Kidney glomerular epithelial cell (primary cell): ENCODE measurements around the gene ZNF175.

Source experiments
- DNase-seq: peaks from one replicate; lab custom pipeline; 2025; lab: John Stamatoyannopoulos, UW

Gene ZNF175

GRCh38 chr19:51549533-51550324 lies 21.4 kb upstream of the ZNF175 start:
- DNase-seq: no peak

GRCh38 chr19:51550848-51551672 lies 20.0 kb upstream of the ZNF175 start:
- DNase-seq: no peak

GRCh38 chr19:51551673-51552432 lies 19.2 kb upstream of the ZNF175 start:
- no peak for DNase-seq

GRCh38 chr19:51552608-51552995 lies 18.5 kb upstream of the ZNF175 start:
- DNase-seq: no peak

GRCh38 chr19:51552996-51553725 lies 17.9 kb upstream of the ZNF175 start:
- DNase-seq: peak; percentile 5

- no peak for DNase-seq
Measured at GRCh38 chr19:51559240-51559639, 11.8 kb upstream of the ZNF175 start.

GRCh38 chr19:51560339-51560738 lies 10.7 kb upstream of the ZNF175 start:
- no peak for DNase-seq

DNA sequence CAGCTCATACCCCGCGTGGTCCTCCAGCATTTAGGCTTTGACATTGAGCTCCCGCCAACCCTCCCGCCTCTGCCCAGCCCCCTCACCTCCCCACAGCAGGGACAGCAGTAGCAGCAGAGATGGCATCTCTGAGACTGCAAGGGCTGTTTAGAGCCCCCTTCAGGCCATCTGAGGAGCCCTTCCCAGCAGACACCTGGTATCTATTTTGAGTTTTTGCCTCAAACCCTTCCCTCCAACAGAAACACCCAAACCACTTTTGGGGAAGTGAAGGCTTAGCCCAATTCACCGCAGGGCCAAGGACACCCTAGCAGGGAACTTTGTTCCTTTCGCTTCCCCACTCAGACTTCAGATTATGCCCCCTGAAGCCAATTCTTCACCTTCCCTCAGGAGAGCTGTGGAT lies 6.3 kb upstream of the ZNF175 start:
- no peak for DNase-seq

DNA sequence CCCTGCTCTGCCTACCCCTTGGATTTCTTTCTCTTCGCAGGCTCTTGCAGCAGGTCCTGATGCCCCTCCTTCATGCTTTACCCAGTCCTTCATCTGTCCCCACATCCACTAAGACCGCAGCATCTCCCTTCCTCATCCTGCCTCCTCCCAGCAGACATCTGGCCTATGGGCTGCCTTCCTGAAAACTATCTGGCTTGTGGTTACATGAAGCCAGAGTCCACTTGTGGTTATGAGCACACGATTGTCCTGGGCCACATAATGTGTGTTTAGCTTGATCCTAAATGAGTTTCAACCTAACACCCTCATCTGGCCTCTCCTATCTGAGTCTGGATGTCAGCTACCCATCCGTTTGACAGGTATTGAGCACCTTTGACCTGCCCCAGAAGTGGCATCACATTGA lies 5.5 kb upstream of the ZNF175 start:
- no peak for DNase-seq

DNA sequence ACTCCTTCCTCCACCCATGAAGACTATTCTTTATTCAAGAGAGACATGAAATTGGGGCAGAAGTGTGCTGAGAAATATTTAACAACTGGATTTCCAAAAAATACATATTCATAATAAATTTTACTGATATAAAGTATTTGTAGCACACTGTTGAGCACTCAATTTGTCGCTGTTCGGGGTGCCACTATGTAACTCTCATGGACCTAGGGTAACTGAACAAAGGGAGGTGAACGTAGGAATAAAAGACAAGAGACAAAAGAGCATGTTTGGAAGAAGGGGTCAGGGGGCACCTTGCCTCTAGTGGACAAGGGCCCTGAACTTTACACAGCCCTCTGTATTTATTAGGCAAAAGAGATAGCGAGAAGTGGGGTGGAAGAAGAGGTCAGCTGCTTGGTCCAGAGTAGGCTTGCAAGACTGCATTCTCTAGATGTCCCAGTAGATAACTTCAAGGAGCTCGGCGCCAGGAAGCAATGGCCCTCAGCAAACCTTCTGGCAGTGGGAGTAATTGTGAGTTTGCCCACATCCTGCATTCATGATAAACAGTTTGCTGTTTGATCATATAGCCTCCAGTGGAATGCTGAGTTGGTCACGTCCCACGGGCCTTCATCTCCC lies 4.5 kb upstream of the ZNF175 start:
- DNase-seq: no peak

GRCh38 chr19:51567583-51567982 lies 3.5 kb upstream of the ZNF175 start:
- no peak for DNase-seq

- DNase-seq: no peak
Measured at GRCh38 chr19:51568456-51568855, 2.6 kb upstream of the ZNF175 start.

GRCh38 chr19:51571599-51571998 lies 516 bp downstream of the ZNF175 start:
- DNase-seq: no peak

DNA sequence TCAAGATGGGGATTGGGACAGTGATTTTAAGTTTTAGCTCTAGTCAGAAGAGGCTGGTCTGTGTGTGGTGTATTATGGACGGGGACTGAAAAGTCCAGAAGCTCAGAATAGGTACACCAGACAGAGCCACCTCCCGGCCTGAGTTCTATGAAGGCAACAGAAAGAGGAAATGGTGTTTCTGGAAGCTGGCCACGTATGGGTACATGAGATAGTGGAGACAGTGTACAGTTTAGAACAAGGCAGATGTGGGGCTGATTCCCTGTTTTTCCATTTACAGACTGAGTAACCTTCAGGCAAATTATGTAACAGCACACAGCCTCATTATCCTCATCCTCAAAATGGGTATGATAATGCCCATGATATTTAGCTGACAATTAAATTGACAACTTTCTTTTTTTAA lies 1.3 kb downstream of the ZNF175 start:
- no peak for DNase-seq

GRCh38 chr19:51572908-51573307 lies 1.8 kb downstream of the ZNF175 start:
- peak; percentile 42 for DNase-seq

DNA sequence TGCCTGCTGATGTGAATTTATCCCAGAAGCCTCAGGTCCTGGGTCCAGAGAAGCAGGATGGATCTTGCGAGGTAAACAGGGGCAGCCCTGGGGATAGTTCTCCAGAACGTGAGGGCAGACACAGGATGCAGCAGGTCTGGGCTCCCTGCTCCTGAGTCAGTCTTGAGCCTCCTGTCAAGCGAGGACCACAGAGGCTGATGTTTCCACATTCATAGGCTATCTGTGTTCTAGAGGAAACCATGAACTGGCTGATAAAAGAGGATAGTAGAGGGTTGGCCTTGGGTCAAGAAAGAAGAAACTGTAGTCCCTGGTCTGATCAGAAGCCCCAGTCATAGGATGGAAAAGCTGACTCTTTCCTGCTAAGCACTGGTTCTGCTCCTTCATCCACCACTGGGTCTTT lies 2.2 kb downstream of the ZNF175 start:
- DNase-seq: no peak

GRCh38 chr19:51576850-51577249 lies 5.8 kb downstream of the ZNF175 start:
- DNase-seq: no peak

- no peak for DNase-seq
Measured at GRCh38 chr19:51586103-51586728, 15.1 kb downstream of the ZNF175 start.

- DNase-seq: no peak
Measured at GRCh38 chr19:51586799-51587198, 15.7 kb downstream of the ZNF175 start.

- no peak for DNase-seq
Measured at GRCh38 chr19:51587264-51588191, 16.4 kb downstream of the ZNF175 start.
